SK-N-SH (cell line): ENCODE data around the gene OR52E4. TPM values are rescaled to one million over a fixed set of nuclear protein-coding genes. Genes with fewer than 3 reads are reported as not detected.

Experiments
- CTCF ChIA-PET: fragments of 300-600, 350-600 bp; formaldehyde crosslinking; extraction: SDS; loops from one replicate; lab custom pipeline; 2021; lab: Yijun Ruan, JAX
- POLR2A ChIA-PET: fragments of 350-600 bp; sonication (Branson Sonifier 250); formaldehyde crosslinking; extraction: SDS; loops from one replicate; lab custom pipeline; 2020; ENCODE audit warnings: antibody characterized with exemption, inconsistent platforms; lab: Yijun Ruan, JAX
- DNase-seq: peaks from one replicate; pipeline ENCODE4 v3.0.0; 2012
- H2AFZ ChIP-seq: fragments of 200-600 bp; sonication (generic); 2 replicates; pipeline ENCODE4 v1.8.1; 2016; ENCODE audit warnings: antibody characterized with exemption, mild to moderate bottlenecking, low read depth
- H3F3A ChIP-seq: fragments of 200-600 bp; sonication (generic); replicated peaks from 2 replicates; pipeline ENCODE3; 2016; ENCODE audit warnings: antibody characterized with exemption, mild to moderate bottlenecking; ENCODE audit not compliant: insufficient read depth
- H3K27ac ChIP-seq, 2 experiments: fragments of 200-500 bp in 1 of 2; fragments of 200-600 bp in 1 of 2; sonication (Bioruptor generic) in 1 of 2; sonication (generic), shearing (Covaris generic) in 1 of 2; 2 replicates each; pipeline versions ENCODE4 v1.5.1 to v1.6.1; 2014 to 2016; ENCODE audit warnings: low read depth in 2 of 2, inconsistent platforms in 1 of 2, low read length in 1 of 2, mild to moderate bottlenecking in 1 of 2, mixed read lengths in 1 of 2
- H3K27me3 ChIP-seq: fragments of 200-600 bp; sonication (generic), shearing (Covaris generic); 2 replicates; pipeline ENCODE4 v1.6.1; 2016; ENCODE audit warnings: mixed run types; ENCODE audit not compliant: insufficient read depth
- H3K36me3 ChIP-seq, 2 experiments: fragments of 200-500 bp in 1 of 2; fragments of 200-600 bp in 1 of 2; sonication (Bioruptor generic) in 1 of 2; sonication (generic) in 1 of 2; replicated peaks in 1 of 2; 2 replicates each; pipeline versions ENCODE3 to v1.5.1; 2014 to 2016; ENCODE audit warnings: low read length in 1 of 2, mild to moderate bottlenecking in 1 of 2; ENCODE audit not compliant: insufficient read depth in 2 of 2, control insufficient read depth in 1 of 2
- H3K4me1 ChIP-seq, 2 experiments: fragments of 200-500 bp in 1 of 2; fragments of 200-600 bp in 1 of 2; sonication (Bioruptor generic) in 1 of 2; sonication (generic), shearing (Covaris generic) in 1 of 2; 2 replicates each; pipeline versions ENCODE4 v1.5.1 to v1.6.1; 2014 to 2016; ENCODE audit warnings: low read depth in 1 of 2, low read length in 1 of 2, mixed run types in 1 of 2; ENCODE audit not compliant: insufficient read depth in 2 of 2, control insufficient read depth in 1 of 2
- H3K4me2 ChIP-seq: fragments of 200-600 bp; sonication (generic), shearing (Covaris generic); 2 replicates; pipeline ENCODE4 v1.6.1; 2017; ENCODE audit warnings: mixed run types
- H3K4me3 ChIP-seq, 2 experiments: fragments of 200-500 bp in 1 of 2; fragments of 200-600 bp in 1 of 2; sonication (Bioruptor generic) in 1 of 2; sonication (generic), shearing (Covaris generic) in 1 of 2; 2 replicates each; pipeline versions ENCODE4 v1.5.1 to v1.8.1; 2014 to 2016; ENCODE audit warnings: low read depth in 2 of 2, inconsistent platforms in 1 of 2, low read length in 1 of 2, mild to moderate bottlenecking in 1 of 2, mixed read lengths in 1 of 2, moderate library complexity in 1 of 2
- H3K79me2 ChIP-seq: fragments of 200-600 bp; sonication (generic); 2 replicates; pipeline ENCODE4 v1.8.1; 2017; ENCODE audit warnings: mild to moderate bottlenecking; ENCODE audit not compliant: insufficient read depth
- H3K9ac ChIP-seq: fragments of 200-600 bp; sonication (generic); 2 replicates; pipeline ENCODE4 v1.6.1; 2017; ENCODE audit warnings: mixed run types
- H3K9me2 ChIP-seq: fragments of 200-600 bp; sonication (generic); 2 replicates; pipeline ENCODE4 v1.6.1; 2017; ENCODE audit warnings: mixed run types
- H3K9me3 ChIP-seq: fragments of 200-600 bp; sonication (generic); 2 replicates; pipeline ENCODE4 v1.6.1; 2017; ENCODE audit warnings: mixed run types, mild to moderate bottlenecking, moderate library complexity
- H4K20me1 ChIP-seq: fragments of 200-600 bp; sonication (generic); 2 replicates; pipeline ENCODE4 v1.6.1; 2017; ENCODE audit warnings: mild to moderate bottlenecking, mixed run types; ENCODE audit not compliant: insufficient read depth
- CHD2 ChIP-seq: fragments of 150-350 bp; IDR thresholded peaks from 2 replicates; pipeline ENCODE4 v1.6.1; 2018; ENCODE audit warnings: low read length; ENCODE audit not compliant: partially characterized antibody
- ELF1 ChIP-seq: IDR thresholded peaks from 2 replicates; pipeline ENCODE4 v1.4.0; 2012
- EP300 ChIP-seq, 2 experiments: IDR thresholded peaks; 2 replicates each; pipeline versions ENCODE4 v1.4.0 to v1.6.1; 2012; ENCODE audit warnings: borderline replicate concordance in 1 of 2, low read depth in 1 of 2, low read length in 1 of 2
- GABPA ChIP-seq: IDR thresholded peaks from 2 replicates; pipeline ENCODE4 v1.4.0; 2012; ENCODE audit warnings: low read depth, mild to moderate bottlenecking
- JUND ChIP-seq: IDR thresholded peaks from 2 replicates; pipeline ENCODE4 v1.4.0; 2012
- MXI1 ChIP-seq: IDR thresholded peaks from 2 replicates; pipeline ENCODE4 v1.6.1; 2012; ENCODE audit warnings: mild to moderate bottlenecking, low read depth, low read length, improper control_type of control experiment
- POLR2AphosphoS5 ChIP-seq: IDR thresholded peaks from 2 replicates; pipeline ENCODE4 v1.6.1; 2012; ENCODE audit warnings: low read depth, low read length
- RAD21 ChIP-seq: IDR thresholded peaks from 2 replicates; pipeline ENCODE4 v1.6.1; 2012; ENCODE audit warnings: mild to moderate bottlenecking, low read length
- RCOR1 ChIP-seq: fragments of 150-350 bp; IDR thresholded peaks from 2 replicates; pipeline ENCODE4 v1.6.1; 2017; ENCODE audit warnings: antibody characterized with exemption, low read length
- RXRA ChIP-seq: IDR thresholded peaks from 2 replicates; pipeline ENCODE4 v1.4.0; 2012; ENCODE audit warnings: low read depth, mild to moderate bottlenecking, borderline replicate concordance
- SIN3A ChIP-seq: IDR thresholded peaks from 2 replicates; pipeline ENCODE4 v1.6.1; 2012; ENCODE audit warnings: low read depth, mild to moderate bottlenecking, low read length, moderate library complexity, borderline replicate concordance
- SMC3 ChIP-seq: IDR thresholded peaks from 2 replicates; pipeline ENCODE4 v1.6.1; 2012; ENCODE audit warnings: low read depth, low read length, improper control_type of control experiment
- TAF1 ChIP-seq: IDR thresholded peaks from 2 replicates; pipeline ENCODE4 v1.6.1; 2012; ENCODE audit warnings: low read depth, mild to moderate bottlenecking, low read length, moderate library complexity, borderline replicate concordance
- TEAD4 ChIP-seq: IDR thresholded peaks from 2 replicates; pipeline ENCODE4 v1.4.0; 2012; ENCODE audit warnings: mild to moderate bottlenecking, borderline replicate concordance; ENCODE audit not compliant: insufficient read depth
- YY1 ChIP-seq: IDR thresholded peaks from 2 replicates; pipeline ENCODE4 v1.4.0; 2012; ENCODE audit warnings: low read depth, mild to moderate bottlenecking
- WGBS: methylation state at CpG from one replicate; pipeline ENCODE4 v1.1.6; 2017; ENCODE audit warnings: low lambda C conversion rate; 5-methylcytosine and 5-hydroxymethylcytosine counted together
- polyA plus RNA-seq, 3 experiments: library from polyadenylated mRNA; depleted of rRNA; stranded (reverse); fragments of >200 nt; gene quantifications; 2 replicates each; pipeline ENCODE4 v1.2.3, GENCODE V29; 2012
- TF ChIP-seq, protein P1 (sequence below): fragments of 150-350 bp; IDR thresholded peaks from 2 replicates; pipeline ENCODE4 v1.6.1; 2016; ENCODE audit warnings: mild to moderate bottlenecking, low read depth, low read length
- TF ChIP-seq, protein P2 (sequence below): fragments of 150-350 bp; IDR thresholded peaks from 2 replicates; pipeline ENCODE4 v1.6.1; 2017; ENCODE audit warnings: antibody characterized with exemption, low read length, low read depth, borderline replicate concordance
- TF ChIP-seq, protein P3 (sequence below): IDR thresholded peaks from 2 replicates; pipeline ENCODE4 v1.4.0; 2012; ENCODE audit warnings: low read depth
- TF ChIP-seq, protein P4 (sequence below): IDR thresholded peaks from 2 replicates; pipeline ENCODE4; 2012
- TF ChIP-seq, protein P5 (sequence below): IDR thresholded peaks from 2 replicates; pipeline ENCODE4 v1.6.1; 2012; ENCODE audit warnings: mild to moderate bottlenecking, low read depth, low read length, moderate library complexity

The OR52E4 gene
- polyA plus RNA-seq, 1 of the 3 experiments (the other 2 are of a cell fraction): not detected

DNA sequence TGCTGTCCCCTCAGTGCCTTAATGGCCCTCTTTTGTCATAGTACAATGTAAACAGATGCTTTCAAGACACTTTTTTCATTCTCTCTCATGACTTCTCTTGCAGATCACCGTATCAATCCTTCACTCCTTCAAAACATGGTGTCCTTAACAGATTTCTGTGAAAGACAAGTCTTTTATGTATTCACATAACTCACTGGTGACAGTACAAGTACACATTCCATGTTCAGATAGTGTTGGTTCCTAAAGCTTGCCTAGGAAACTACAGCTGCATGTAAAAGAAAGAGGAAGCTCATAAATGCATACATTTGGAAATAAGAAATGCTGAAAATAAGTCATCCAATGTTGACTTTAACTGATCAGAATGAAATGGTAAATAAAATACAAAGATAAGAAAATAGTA is 33.7 kb upstream of the OR52E4 start:
- H3K36me3 ChIP-seq: no peaks in the 10 kb centered on the region
- no peaks in the 10 kb centered on the region for H3K4me1 ChIP-seq
- no peak for DNase-seq
- H3K4me2 ChIP-seq: no peak overlapping the region
- 3% methylated on average over 1 of the region's 1 CpG for whole genome bisulfite sequencing
- H4K20me1 ChIP-seq: no peaks in the 10 kb centered on the region
- ChIA-PET POLR2A (no interaction called here), CTCF (no interaction called here)
- H3K9ac ChIP-seq: no peak overlapping the region
- no peak overlapping the region for H2AFZ ChIP-seq
- no peaks in the 10 kb centered on the region for H3K9me3 ChIP-seq
- no peak for TF ChIP-seq RAD21
- TF ChIP-seq, all 33 proteins: peak for 0
- Histone ChIP-seq H3K79me2 (no peaks in the 10 kb centered on the region), H3K27ac (no peak overlapping the region), H3K4me3 (no peak overlapping the region), H3K9me2 (no peaks in the 10 kb centered on the region), H3K27me3 (no peaks in the 10 kb centered on the region), H3F3A (no peaks in the 10 kb centered on the region)

DNA sequence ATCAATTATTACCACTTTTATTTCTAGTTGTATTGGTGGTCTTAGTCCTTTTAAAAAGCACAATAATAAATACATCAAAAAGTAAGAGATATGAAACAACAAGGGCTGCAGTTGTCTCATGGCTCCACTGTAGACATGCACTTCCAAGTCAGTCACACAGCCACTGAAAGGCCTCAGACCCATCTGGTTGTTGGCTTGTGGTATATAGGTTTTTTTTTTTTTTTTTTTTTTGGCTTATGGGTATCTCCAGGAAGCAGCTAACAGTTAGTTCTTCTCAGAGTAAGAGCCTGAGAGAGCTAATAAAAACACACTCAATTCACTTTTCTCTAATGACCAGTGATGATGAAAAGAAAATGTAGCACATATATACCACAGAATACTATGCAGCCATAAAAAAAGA is 32.7 kb upstream of the OR52E4 start:
- Histone ChIP-seq H3K27me3 (no peaks in the 10 kb centered on the region), H3K4me1 (no peaks in the 10 kb centered on the region), H3K4me3 (no peak overlapping the region), H3K4me2 (no peak overlapping the region), H3K9me3 (no peaks in the 10 kb centered on the region), H3K27ac (no peak overlapping the region), H3K9me2 (no peaks in the 10 kb centered on the region), H3K9ac (no peak overlapping the region), H3F3A (no peaks in the 10 kb centered on the region), H3K36me3 (no peaks in the 10 kb centered on the region), H4K20me1 (no peaks in the 10 kb centered on the region), H2AFZ (no peak overlapping the region), H3K79me2 (no peaks in the 10 kb centered on the region)
- TF ChIP-seq, protein P1, sequence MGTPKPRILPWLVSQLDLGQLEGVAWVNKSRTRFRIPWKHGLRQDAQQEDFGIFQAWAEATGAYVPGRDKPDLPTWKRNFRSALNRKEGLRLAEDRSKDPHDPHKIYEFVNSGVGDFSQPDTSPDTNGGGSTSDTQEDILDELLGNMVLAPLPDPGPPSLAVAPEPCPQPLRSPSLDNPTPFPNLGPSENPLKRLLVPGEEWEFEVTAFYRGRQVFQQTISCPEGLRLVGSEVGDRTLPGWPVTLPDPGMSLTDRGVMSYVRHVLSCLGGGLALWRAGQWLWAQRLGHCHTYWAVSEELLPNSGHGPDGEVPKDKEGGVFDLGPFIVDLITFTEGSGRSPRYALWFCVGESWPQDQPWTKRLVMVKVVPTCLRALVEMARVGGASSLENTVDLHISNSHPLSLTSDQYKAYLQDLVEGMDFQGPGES: no peak
- TF ChIP-seq ELF1 (no peak), TAF1 (no peak), MXI1 (no peak), EP300 (IDR thresholded peaks at IDR 0.05; ENCODE audit: borderline replicate concordance in 1 of 2, low read depth in 1 of 2, low read length in 1 of 2) (no peak), RAD21 (no peak), SMC3 (no peak), RXRA (no peak), RCOR1 (no peak), GABPA (no peak), TEAD4 (no peak), POLR2AphosphoS5 (no peak), YY1 (no peak), JUND (no peak), CHD2 (no peak), SIN3A (no peak)
- TF ChIP-seq, protein P2, sequence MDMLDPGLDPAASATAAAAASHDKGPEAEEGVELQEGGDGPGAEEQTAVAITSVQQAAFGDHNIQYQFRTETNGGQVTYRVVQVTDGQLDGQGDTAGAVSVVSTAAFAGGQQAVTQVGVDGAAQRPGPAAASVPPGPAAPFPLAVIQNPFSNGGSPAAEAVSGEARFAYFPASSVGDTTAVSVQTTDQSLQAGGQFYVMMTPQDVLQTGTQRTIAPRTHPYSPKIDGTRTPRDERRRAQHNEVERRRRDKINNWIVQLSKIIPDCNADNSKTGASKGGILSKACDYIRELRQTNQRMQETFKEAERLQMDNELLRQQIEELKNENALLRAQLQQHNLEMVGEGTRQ: no peak
- TF ChIP-seq, protein P3, sequence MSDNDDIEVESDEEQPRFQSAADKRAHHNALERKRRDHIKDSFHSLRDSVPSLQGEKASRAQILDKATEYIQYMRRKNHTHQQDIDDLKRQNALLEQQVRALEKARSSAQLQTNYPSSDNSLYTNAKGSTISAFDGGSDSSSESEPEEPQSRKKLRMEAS: no peak
- TF ChIP-seq, protein P4, sequence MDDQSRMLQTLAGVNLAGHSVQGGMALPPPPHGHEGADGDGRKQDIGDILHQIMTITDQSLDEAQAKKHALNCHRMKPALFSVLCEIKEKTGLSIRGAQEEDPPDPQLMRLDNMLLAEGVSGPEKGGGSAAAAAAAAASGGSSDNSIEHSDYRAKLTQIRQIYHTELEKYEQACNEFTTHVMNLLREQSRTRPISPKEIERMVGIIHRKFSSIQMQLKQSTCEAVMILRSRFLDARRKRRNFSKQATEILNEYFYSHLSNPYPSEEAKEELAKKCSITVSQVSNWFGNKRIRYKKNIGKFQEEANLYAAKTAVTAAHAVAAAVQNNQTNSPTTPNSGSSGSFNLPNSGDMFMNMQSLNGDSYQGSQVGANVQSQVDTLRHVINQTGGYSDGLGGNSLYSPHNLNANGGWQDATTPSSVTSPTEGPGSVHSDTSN: no peak
- TF ChIP-seq, protein P5, sequence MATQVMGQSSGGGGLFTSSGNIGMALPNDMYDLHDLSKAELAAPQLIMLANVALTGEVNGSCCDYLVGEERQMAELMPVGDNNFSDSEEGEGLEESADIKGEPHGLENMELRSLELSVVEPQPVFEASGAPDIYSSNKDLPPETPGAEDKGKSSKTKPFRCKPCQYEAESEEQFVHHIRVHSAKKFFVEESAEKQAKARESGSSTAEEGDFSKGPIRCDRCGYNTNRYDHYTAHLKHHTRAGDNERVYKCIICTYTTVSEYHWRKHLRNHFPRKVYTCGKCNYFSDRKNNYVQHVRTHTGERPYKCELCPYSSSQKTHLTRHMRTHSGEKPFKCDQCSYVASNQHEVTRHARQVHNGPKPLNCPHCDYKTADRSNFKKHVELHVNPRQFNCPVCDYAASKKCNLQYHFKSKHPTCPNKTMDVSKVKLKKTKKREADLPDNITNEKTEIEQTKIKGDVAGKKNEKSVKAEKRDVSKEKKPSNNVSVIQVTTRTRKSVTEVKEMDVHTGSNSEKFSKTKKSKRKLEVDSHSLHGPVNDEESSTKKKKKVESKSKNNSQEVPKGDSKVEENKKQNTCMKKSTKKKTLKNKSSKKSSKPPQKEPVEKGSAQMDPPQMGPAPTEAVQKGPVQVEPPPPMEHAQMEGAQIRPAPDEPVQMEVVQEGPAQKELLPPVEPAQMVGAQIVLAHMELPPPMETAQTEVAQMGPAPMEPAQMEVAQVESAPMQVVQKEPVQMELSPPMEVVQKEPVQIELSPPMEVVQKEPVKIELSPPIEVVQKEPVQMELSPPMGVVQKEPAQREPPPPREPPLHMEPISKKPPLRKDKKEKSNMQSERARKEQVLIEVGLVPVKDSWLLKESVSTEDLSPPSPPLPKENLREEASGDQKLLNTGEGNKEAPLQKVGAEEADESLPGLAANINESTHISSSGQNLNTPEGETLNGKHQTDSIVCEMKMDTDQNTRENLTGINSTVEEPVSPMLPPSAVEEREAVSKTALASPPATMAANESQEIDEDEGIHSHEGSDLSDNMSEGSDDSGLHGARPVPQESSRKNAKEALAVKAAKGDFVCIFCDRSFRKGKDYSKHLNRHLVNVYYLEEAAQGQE: no peak
- CTCF ChIA-PET: no interaction called here
- no peak for DNase-seq
- POLR2A ChIA-PET: no interaction called here
